ENCODE measurements around the gene ACVRL1.

ACVRL1 gene

DNA sequence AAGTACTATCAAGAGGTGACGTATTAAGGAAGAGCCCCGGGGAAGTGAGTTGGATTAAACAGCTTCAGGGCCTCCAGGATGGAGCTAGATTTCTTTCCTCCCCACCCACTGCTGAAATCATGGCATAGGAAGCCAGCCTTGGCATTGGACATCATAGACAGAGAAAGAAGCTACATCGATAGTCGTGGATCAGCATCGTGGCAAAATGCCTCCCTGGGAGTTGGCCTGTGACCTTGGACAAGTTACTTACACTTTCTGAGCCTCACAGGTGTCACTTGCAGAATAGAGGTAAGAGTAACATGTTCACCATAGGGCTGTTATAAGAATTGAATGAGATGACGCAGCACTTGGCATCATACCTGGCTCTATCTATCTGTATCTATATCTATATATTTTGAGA, 13.5 kb upstream of the ACVRL1 start:
- Histone ChIP-seq H3K9ac (ENCODE audit: low read length) (no peak overlapping the region), H3K4me2 (ENCODE audit: low read depth, low read length) (no peak overlapping the region), H3K4me1 (ENCODE audit: low read length) (no peaks in the 10 kb centered on the region), H3K27ac (ENCODE audit: low read length) (no peak overlapping the region), H3K4me3 (ENCODE audit: low read length) (no peak overlapping the region), H2AFZ (ENCODE audit: low read length) (no peak overlapping the region), H3K79me2 (ENCODE audit: low read length) (no peaks in the 10 kb centered on the region), H4K20me1 (ENCODE audit: insufficient read depth, low read length) (no peaks in the 10 kb centered on the region), H3K27me3 (replicated peaks; ENCODE audit: insufficient read depth, low read length) (no peaks in the 10 kb centered on the region), H3K9me2 (replicated peaks; ENCODE audit: insufficient read depth, low read length) (no peaks in the 10 kb centered on the region), H3F3A (ENCODE audit: insufficient read depth, low read length) (no peaks in the 10 kb centered on the region), H3K36me3 (replicated peaks; ENCODE audit: insufficient read depth, low read length) (no peaks in the 10 kb centered on the region), H3K9me3 (replicated peaks; ENCODE audit: insufficient read depth, low read length) (no peaks in the 10 kb centered on the region)
- TF ChIP-seq EZH2phosphoT487 (IDR thresholded peaks at IDR 0.05; ENCODE audit: low read length): no peak
- TF ChIP-seq, protein P1, sequence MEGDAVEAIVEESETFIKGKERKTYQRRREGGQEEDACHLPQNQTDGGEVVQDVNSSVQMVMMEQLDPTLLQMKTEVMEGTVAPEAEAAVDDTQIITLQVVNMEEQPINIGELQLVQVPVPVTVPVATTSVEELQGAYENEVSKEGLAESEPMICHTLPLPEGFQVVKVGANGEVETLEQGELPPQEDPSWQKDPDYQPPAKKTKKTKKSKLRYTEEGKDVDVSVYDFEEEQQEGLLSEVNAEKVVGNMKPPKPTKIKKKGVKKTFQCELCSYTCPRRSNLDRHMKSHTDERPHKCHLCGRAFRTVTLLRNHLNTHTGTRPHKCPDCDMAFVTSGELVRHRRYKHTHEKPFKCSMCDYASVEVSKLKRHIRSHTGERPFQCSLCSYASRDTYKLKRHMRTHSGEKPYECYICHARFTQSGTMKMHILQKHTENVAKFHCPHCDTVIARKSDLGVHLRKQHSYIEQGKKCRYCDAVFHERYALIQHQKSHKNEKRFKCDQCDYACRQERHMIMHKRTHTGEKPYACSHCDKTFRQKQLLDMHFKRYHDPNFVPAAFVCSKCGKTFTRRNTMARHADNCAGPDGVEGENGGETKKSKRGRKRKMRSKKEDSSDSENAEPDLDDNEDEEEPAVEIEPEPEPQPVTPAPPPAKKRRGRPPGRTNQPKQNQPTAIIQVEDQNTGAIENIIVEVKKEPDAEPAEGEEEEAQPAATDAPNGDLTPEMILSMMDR (IDR thresholded peaks at IDR 0.05; ENCODE audit: low read length): no peak
- DNase-seq: no peak

DNA sequence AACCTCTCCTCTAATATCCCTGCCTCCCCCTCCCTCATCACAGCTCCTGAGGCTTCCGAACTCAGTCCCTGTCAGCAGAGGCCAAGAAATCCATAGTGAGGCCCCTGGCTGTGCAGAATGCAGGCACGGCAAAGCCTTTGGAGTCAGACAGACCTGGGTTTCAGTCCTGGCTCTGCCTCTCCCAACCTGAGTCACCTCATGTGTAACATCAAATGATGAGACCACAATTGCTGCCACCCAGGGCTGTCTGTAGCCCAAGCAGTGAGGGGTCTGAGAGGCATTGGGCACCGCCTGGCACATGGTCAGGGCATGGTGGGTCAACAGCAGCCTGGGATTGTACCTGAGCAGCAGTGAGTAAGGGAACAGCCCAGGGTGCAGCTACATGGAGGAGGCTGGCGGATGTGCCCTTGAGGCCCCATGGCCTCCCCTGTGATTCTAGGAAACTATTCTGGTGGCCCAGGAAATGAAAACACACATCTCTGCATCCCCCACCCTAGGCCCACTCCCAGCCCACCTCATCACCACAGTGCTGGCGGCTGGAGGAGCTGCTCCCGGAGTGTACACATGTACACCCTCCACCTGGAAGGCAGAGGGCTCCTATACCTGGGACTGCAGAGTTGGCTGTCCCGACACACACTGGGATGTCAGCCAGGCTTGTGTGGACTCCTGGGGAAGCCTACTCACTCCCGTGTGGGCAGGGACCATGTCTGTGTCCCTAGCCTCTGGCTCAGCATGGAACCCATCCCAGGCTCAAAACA, 11.7 kb upstream of the ACVRL1 start:
- H3K79me2 ChIP-seq (ENCODE audit: low read length): no peaks in the 10 kb centered on the region
- no peaks in the 10 kb centered on the region for H3K4me1 ChIP-seq (ENCODE audit: low read length)
- H3K9me2 ChIP-seq (replicated peaks; ENCODE audit: insufficient read depth, low read length): no peaks in the 10 kb centered on the region
- no peak for DNase-seq
- no peak overlapping the region for H3K27ac ChIP-seq (ENCODE audit: low read length)
- no peaks in the 10 kb centered on the region; the same call in 1 of the 2 replicates for H3K27me3 ChIP-seq (replicated peaks; ENCODE audit: insufficient read depth, low read length)
- H4K20me1 ChIP-seq (ENCODE audit: insufficient read depth, low read length): no peaks in the 10 kb centered on the region
- H3K9me3 ChIP-seq (replicated peaks; ENCODE audit: insufficient read depth, low read length): no peaks in the 10 kb centered on the region
- no peaks in the 10 kb centered on the region for H3K36me3 ChIP-seq (replicated peaks; ENCODE audit: insufficient read depth, low read length)
- no peak for TF ChIP-seq EZH2 (optimal IDR thresholded peaks at IDR 0.05; ENCODE audit: low read depth, low read length)
- H3K4me3 ChIP-seq (ENCODE audit: low read length): no peak overlapping the region
- no peaks in the 10 kb centered on the region for H3F3A ChIP-seq (ENCODE audit: insufficient read depth, low read length)
- H2AFZ ChIP-seq (ENCODE audit: low read length): no peak overlapping the region
- H3K4me2 ChIP-seq (ENCODE audit: low read depth, low read length): no peak overlapping the region
- no peak overlapping the region for H3K9ac ChIP-seq (ENCODE audit: low read length)

DNA sequence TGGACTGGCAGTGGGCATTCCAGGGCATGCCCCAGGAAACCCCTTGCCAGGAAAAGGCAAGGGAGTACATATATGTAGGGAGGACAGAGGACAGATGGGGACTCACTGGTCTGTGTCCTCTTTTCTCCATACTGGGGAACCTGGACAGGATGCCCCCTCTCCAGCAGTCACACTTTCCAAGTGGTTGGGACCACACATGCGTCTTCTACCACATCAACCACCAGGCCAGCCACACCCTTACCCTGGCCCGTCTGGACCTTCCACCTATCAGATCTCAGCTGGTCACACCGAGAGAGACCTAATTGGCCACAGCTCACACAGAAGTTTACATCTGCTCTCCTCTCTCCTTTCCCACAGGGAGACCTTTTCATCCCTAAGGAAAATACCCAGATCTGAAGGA, 11.1 kb upstream of the ACVRL1 start:
- Histone ChIP-seq H3K27me3 (replicated peaks; ENCODE audit: insufficient read depth, low read length) (no peaks in the 10 kb centered on the region; the same call in 1 of the 2 replicates), H3K36me3 (replicated peaks; ENCODE audit: insufficient read depth, low read length) (no peaks in the 10 kb centered on the region), H3K4me1 (ENCODE audit: low read length) (no peaks in the 10 kb centered on the region), H4K20me1 (ENCODE audit: insufficient read depth, low read length) (no peaks in the 10 kb centered on the region), H3K9ac (ENCODE audit: low read length) (no peak overlapping the region), H3K4me2 (ENCODE audit: low read depth, low read length) (no peak overlapping the region), H3K4me3 (ENCODE audit: low read length) (no peak overlapping the region), H3K9me3 (replicated peaks; ENCODE audit: insufficient read depth, low read length) (no peaks in the 10 kb centered on the region), H3K9me2 (replicated peaks; ENCODE audit: insufficient read depth, low read length) (no peaks in the 10 kb centered on the region), H3K27ac (ENCODE audit: low read length) (no peak overlapping the region), H2AFZ (ENCODE audit: low read length) (no peak overlapping the region), H3K79me2 (ENCODE audit: low read length) (no peaks in the 10 kb centered on the region), H3F3A (ENCODE audit: insufficient read depth, low read length) (no peaks in the 10 kb centered on the region)
- DNase-seq: no peak
- TF ChIP-seq, protein P1 (IDR thresholded peaks at IDR 0.05; ENCODE audit: low read length): no peak
- no peak for TF ChIP-seq EZH2 (optimal IDR thresholded peaks at IDR 0.05; ENCODE audit: low read depth, low read length)

DNA sequence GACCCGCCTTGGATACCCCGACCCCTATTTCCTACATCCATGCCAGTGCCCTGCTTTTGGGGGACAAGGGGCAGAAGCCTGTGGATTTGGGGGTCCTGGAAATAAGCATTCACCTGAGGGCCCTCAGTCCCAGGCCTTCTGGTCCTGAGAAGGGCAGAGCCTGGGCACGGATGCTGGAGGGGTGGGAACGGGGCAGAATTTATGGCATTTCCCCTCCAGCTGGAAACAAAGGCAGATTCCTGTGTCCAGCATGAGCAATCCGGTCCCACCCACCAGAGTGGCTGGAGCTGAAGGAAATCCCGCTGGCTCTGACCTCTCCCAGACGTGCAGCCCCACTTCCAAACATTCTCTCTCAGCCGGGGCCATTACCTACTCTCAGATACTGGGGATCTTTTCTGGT, 10.1 kb upstream of the ACVRL1 start:
- Histone ChIP-seq H3K27ac (ENCODE audit: low read length) (no peak overlapping the region), H3K4me1 (ENCODE audit: low read length) (no peaks in the 10 kb centered on the region), H3K9me3 (replicated peaks; ENCODE audit: insufficient read depth, low read length) (no peaks in the 10 kb centered on the region), H3K9me2 (replicated peaks; ENCODE audit: insufficient read depth, low read length) (no peaks in the 10 kb centered on the region), H3K27me3 (replicated peaks; ENCODE audit: insufficient read depth, low read length) (no peaks in the 10 kb centered on the region; the same call in 1 of the 2 replicates), H3K9ac (ENCODE audit: low read length) (no peak overlapping the region), H3K4me3 (ENCODE audit: low read length) (no peak overlapping the region), H3K36me3 (replicated peaks; ENCODE audit: insufficient read depth, low read length) (no peaks in the 10 kb centered on the region), H2AFZ (ENCODE audit: low read length) (no peak overlapping the region), H3F3A (ENCODE audit: insufficient read depth, low read length) (no peaks in the 10 kb centered on the region), H4K20me1 (ENCODE audit: insufficient read depth, low read length) (no peaks in the 10 kb centered on the region), H3K79me2 (ENCODE audit: low read length) (no peaks in the 10 kb centered on the region), H3K4me2 (ENCODE audit: low read depth, low read length) (no peak overlapping the region)
- no peak for DNase-seq
- TF ChIP-seq, protein P1 (IDR thresholded peaks at IDR 0.05; ENCODE audit: low read length): no peak
- TF ChIP-seq EZH2 (optimal IDR thresholded peaks at IDR 0.05; ENCODE audit: low read depth, low read length) (no peak), EZH2phosphoT487 (IDR thresholded peaks at IDR 0.05; ENCODE audit: low read length) (no peak)
